ENCODE results near the gene METTL23.

The METTL23 gene

GRCh38 chr17:76683011-76683755 is 43.5 kb upstream of the METTL23 start:
- Histone ChIP-seq H3K9me3 (ENCODE audit: insufficient read depth, low read depth, low read length) (no peaks in the 10 kb centered on the region), H3K79me2 (ENCODE audit: insufficient read depth, low read length) (no peaks in the 10 kb centered on the region), H3K4me3 (ENCODE audit: low read length, poor library complexity, severe bottlenecking) (no peak overlapping the region), H3F3A (ENCODE audit: low read depth) (peaks cover 2% of the 10 kb centered on the region; the same call in 1 of the 2 replicates), H3K9me2 (replicated peaks; ENCODE audit: low read depth, low read length) (no peaks in the 10 kb centered on the region), H2AFZ (ENCODE audit: low read length) (no peak overlapping the region), H3K4me2 (ENCODE audit: low read depth, low read length, poor library complexity, severe bottlenecking) (no peak overlapping the region), H3K27me3 (ENCODE audit: insufficient read depth, low read length, poor library complexity, severe bottlenecking) (no peaks in the 10 kb centered on the region), H4K20me1 (ENCODE audit: insufficient read depth, low read length, poor library complexity, severe bottlenecking) (no peaks in the 10 kb centered on the region), H3K4me1 (ENCODE audit: insufficient read depth, low read length, poor library complexity, severe bottlenecking) (peaks cover 39% of the 10 kb centered on the region), H3K36me3 (ENCODE audit: insufficient read depth, low read length) (no peaks in the 10 kb centered on the region), H3K9ac (ENCODE audit: low read depth, low read length, poor library complexity, severe bottlenecking) (peak overlapping the region; percentile 47)
- TF ChIP-seq CTCF (conservative IDR thresholded peaks at IDR 0.05; ENCODE audit: low read length) (peak; percentile 50), EZH2phosphoT487 (IDR thresholded peaks at IDR 0.05; ENCODE audit: borderline replicate concordance) (no peak)

- H3K9me2 ChIP-seq (replicated peaks; ENCODE audit: low read depth, low read length) = no peaks in the 10 kb centered on the region
- H3K4me2 ChIP-seq (ENCODE audit: low read depth, low read length, poor library complexity, severe bottlenecking) = no peak overlapping the region
- no peak overlapping the region for H3K9ac ChIP-seq (ENCODE audit: low read depth, low read length, poor library complexity, severe bottlenecking)
- H2AFZ ChIP-seq (ENCODE audit: low read length) = no peak overlapping the region
- TF ChIP-seq CTCF (conservative IDR thresholded peaks at IDR 0.05; ENCODE audit: low read length) (no peak), EZH2phosphoT487 (IDR thresholded peaks at IDR 0.05; ENCODE audit: borderline replicate concordance) (no peak)
- H3K9me3 ChIP-seq (ENCODE audit: insufficient read depth, low read depth, low read length) = no peaks in the 10 kb centered on the region
- H3K4me1 ChIP-seq (ENCODE audit: insufficient read depth, low read length, poor library complexity, severe bottlenecking) = peaks cover 32% of the 10 kb centered on the region
- H3K79me2 ChIP-seq (ENCODE audit: insufficient read depth, low read length) = no peaks in the 10 kb centered on the region
- H3F3A ChIP-seq (ENCODE audit: low read depth) = no peaks in the 10 kb centered on the region
- H3K36me3 ChIP-seq (ENCODE audit: insufficient read depth, low read length) = no peaks in the 10 kb centered on the region
- no peak overlapping the region for H3K4me3 ChIP-seq (ENCODE audit: low read length, poor library complexity, severe bottlenecking)
- no peaks in the 10 kb centered on the region for H4K20me1 ChIP-seq (ENCODE audit: insufficient read depth, low read length, poor library complexity, severe bottlenecking)
- no peaks in the 10 kb centered on the region for H3K27me3 ChIP-seq (ENCODE audit: insufficient read depth, low read length, poor library complexity, severe bottlenecking)
Observed at GRCh38 chr17:76683921-76684745, 42.5 kb upstream of the METTL23 start.

- Histone ChIP-seq H3K4me1 (ENCODE audit: insufficient read depth, low read length, poor library complexity, severe bottlenecking) (peaks cover 28% of the 10 kb centered on the region), H3K36me3 (ENCODE audit: insufficient read depth, low read length) (no peaks in the 10 kb centered on the region), H2AFZ (ENCODE audit: low read length) (no peak overlapping the region), H3K79me2 (ENCODE audit: insufficient read depth, low read length) (no peaks in the 10 kb centered on the region), H3K9me2 (replicated peaks; ENCODE audit: low read depth, low read length) (no peaks in the 10 kb centered on the region), H3K9ac (ENCODE audit: low read depth, low read length, poor library complexity, severe bottlenecking) (no peak overlapping the region), H3K9me3 (ENCODE audit: insufficient read depth, low read depth, low read length) (no peaks in the 10 kb centered on the region), H3F3A (ENCODE audit: low read depth) (no peaks in the 10 kb centered on the region), H3K27me3 (ENCODE audit: insufficient read depth, low read length, poor library complexity, severe bottlenecking) (no peaks in the 10 kb centered on the region), H3K4me2 (ENCODE audit: low read depth, low read length, poor library complexity, severe bottlenecking) (no peak overlapping the region), H4K20me1 (ENCODE audit: insufficient read depth, low read length, poor library complexity, severe bottlenecking) (no peaks in the 10 kb centered on the region), H3K4me3 (ENCODE audit: low read length, poor library complexity, severe bottlenecking) (no peak overlapping the region)
- TF ChIP-seq CTCF (conservative IDR thresholded peaks at IDR 0.05; ENCODE audit: low read length) (no peak), EZH2phosphoT487 (IDR thresholded peaks at IDR 0.05; ENCODE audit: borderline replicate concordance) (no peak)
Observed at GRCh38 chr17:76684756-76685155, 41.9 kb upstream of the METTL23 start.
